ENCODE data around the gene MPEG1. TPM values are rescaled to one million over a fixed set of nuclear protein-coding genes. Genes with fewer than 3 reads are reported as not detected.
A peak's percentile ranks its signal among the peaks of the same experiment; 100 is the strongest.

Gene MPEG1
- total and polyA plus RNA-seq, 8 donors = 1.4 to 18.4 (median 5.3) TPM; not detected in 1

DNA sequence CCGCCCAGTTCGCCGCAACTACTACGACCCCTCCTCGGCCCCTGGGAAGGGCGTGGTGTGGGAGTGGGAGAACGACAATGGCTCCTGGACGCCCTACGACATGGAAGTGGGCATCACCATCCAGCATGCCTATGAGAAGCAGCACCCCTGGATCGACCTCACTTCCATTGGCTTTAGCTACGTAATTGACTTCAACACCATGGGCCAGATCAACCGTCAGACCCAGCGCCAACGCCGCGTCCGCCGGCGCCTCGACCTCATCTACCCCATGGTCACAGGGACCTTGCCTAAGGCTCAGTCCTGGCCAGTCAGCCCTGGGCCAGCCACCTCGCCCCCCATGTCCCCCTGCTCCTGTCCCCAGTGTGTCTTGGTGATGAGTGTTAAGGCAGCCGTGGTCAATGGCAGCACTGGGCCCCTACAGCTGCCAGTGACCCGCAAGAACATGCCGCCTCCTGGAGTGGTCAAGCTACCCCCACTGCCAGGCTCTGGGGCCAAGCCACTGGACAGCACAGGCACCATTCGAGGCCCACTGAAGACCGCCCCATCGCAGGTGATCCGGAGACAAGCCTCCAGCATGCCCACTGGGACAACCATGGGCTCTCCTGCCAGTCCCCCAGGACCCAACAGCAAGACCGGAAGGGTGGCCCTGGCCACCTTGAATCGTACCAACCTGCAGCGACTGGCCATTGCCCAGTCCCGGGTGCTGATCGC lies 30.8 kb downstream of the MPEG1 start:
- no peaks in the 10 kb centered on the region for H3K27me3 ChIP-seq
- no peak for DNase-seq
- TF ChIP-seq POLR2A (IDR thresholded peaks at IDR 0.05) (no peak), POLR2AphosphoS5 (IDR thresholded peaks at IDR 0.05) (no peak), EP300 (IDR thresholded peaks at IDR 0.05) (no peak)
- TF ChIP-seq, protein P1, sequence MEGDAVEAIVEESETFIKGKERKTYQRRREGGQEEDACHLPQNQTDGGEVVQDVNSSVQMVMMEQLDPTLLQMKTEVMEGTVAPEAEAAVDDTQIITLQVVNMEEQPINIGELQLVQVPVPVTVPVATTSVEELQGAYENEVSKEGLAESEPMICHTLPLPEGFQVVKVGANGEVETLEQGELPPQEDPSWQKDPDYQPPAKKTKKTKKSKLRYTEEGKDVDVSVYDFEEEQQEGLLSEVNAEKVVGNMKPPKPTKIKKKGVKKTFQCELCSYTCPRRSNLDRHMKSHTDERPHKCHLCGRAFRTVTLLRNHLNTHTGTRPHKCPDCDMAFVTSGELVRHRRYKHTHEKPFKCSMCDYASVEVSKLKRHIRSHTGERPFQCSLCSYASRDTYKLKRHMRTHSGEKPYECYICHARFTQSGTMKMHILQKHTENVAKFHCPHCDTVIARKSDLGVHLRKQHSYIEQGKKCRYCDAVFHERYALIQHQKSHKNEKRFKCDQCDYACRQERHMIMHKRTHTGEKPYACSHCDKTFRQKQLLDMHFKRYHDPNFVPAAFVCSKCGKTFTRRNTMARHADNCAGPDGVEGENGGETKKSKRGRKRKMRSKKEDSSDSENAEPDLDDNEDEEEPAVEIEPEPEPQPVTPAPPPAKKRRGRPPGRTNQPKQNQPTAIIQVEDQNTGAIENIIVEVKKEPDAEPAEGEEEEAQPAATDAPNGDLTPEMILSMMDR (IDR thresholded peaks at IDR 0.05) = no peak
- 92 to 95% (median 93%) methylated on average over 31 to 33 of the region's 33 CpGs for WGBS, 5 donors
- H3K4me1 ChIP-seq = peaks cover 35 to 59% (median 47%) of the 10 kb centered on the region in 4 donors
- H3K4me3 ChIP-seq = no peak overlapping the region
- no peaks in the 10 kb centered on the region for H3K9me3 ChIP-seq
- intact Hi-C loops (cut with DNase I; ENCODE audit: low total_unique reads) = no loop called here
- H3K36me3 ChIP-seq = peaks cover 7 to 26% (median 16%) of the 10 kb centered on the region in 4 donors
- peak overlapping the region in 3 of 5 donors; percentile 3 to 65 (median 5) for H3K27ac ChIP-seq

GRCh38 chr11:59180907-59181306 lies 31.8 kb downstream of the MPEG1 start:
- peaks cover 27 to 55% (median 45%) of the 10 kb centered on the region in 4 donors for H3K4me1 ChIP-seq
- no peaks in the 10 kb centered on the region for H3K9me3 ChIP-seq
- no peak overlapping the region for H3K4me3 ChIP-seq
- peak overlapping the region in 3 of 5 donors; percentile 4 to 65 (median 5) for H3K27ac ChIP-seq
- H3K27me3 ChIP-seq = no peaks in the 10 kb centered on the region
- no peak for TF ChIP-seq EP300 (IDR thresholded peaks at IDR 0.05)
- TF ChIP-seq POLR2A (IDR thresholded peaks at IDR 0.05) = no peak
- TF ChIP-seq POLR2AphosphoS5 (IDR thresholded peaks at IDR 0.05) = no peak
- TF ChIP-seq, protein P1 (IDR thresholded peaks at IDR 0.05) = no peak
- peaks cover 7 to 26% (median 16%) of the 10 kb centered on the region in 4 donors for H3K36me3 ChIP-seq
- peak in 1 of 2 donors; percentile 31 for DNase-seq
- intact Hi-C loops (cut with DNase I; ENCODE audit: low total_unique reads) = no loop called here
- WGBS, 5 donors = 50 to 69% (median 53%) methylated on average over 2 of the region's 2 CpGs

DNA sequence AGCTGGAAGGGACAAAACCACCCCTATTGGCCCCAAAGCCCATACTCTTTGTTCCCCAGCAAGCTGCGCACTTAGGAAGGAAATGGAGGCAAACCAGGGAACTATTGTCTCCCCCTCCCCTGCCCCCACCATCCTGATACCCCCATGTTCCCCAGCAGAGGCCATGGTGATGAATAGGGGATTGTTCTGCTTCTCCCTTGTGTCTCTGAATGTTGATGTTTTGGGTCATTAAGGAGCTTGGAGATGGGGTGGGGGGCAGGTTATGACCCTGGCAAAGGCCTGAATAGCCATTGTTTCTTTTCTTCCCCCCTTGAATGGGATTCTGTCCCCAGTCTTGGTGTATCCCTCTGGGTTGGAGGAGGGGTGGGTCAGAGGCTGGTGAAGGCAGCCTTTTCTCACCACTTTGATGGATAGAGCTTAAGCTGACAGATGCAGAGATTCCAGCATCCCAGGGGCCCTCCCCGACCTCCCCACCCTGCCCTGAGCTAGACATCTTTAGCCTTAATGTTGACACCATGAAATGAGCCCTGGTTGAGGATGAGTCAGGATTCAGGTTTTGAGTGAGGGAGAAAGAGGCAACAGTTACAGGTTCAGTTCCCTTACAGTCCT lies 32.5 kb downstream of the MPEG1 start:
- TF ChIP-seq POLR2AphosphoS5 (IDR thresholded peaks at IDR 0.05) = no peak
- TF ChIP-seq EP300 (IDR thresholded peaks at IDR 0.05) = no peak
- TF ChIP-seq, protein P1 (IDR thresholded peaks at IDR 0.05) = no peak
- no peak for DNase-seq
- no peak overlapping the region for H3K4me3 ChIP-seq
- no peaks in the 10 kb centered on the region for H3K9me3 ChIP-seq
- peak overlapping the region in 3 of 5 donors; percentile 4 to 65 (median 5) for H3K27ac ChIP-seq
- 71 to 95% (median 84%) methylated on average over 2 of the region's 2 CpGs for WGBS, 5 donors
- H3K36me3 ChIP-seq = peaks cover 7 to 26% (median 16%) of the 10 kb centered on the region in 4 donors
- intact Hi-C loops (cut with DNase I; ENCODE audit: low total_unique reads) = no loop called here
- peaks cover 25 to 55% (median 44%) of the 10 kb centered on the region in 4 donors for H3K4me1 ChIP-seq
- H3K27me3 ChIP-seq = no peaks in the 10 kb centered on the region

DNA sequence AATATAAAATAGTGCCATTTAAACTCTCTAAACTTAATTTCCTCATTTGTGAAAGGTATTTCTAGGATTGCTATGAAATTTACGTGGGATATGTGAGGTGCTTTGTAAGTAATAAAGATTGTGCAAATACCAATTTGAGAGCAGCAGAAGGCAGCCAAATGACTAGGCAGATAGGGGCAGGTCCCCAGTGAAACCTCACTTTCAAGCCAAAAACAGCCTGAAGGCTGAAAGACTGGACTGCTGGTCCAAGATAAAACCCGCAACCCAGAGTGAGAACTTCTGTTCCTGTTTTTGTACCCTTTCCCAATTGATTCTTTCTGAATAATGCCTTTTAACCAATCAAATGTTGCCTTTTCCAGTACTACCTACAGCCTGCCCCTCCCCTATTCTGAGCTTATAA lies 33.6 kb downstream of the MPEG1 start:
- no peaks in the 10 kb centered on the region for H3K27me3 ChIP-seq
- peaks cover 7 to 26% (median 16%) of the 10 kb centered on the region in 4 donors for H3K36me3 ChIP-seq
- 80 to 88% (median 86%) methylated on average over 2 of the region's 2 CpGs for WGBS, 5 donors
- intact Hi-C loops (cut with DNase I; ENCODE audit: low total_unique reads) = no loop called here
- H3K4me3 ChIP-seq = no peak overlapping the region
- no peak for DNase-seq
- H3K4me1 ChIP-seq = peaks cover 24 to 55% (median 45%) of the 10 kb centered on the region in 4 donors
- no peaks in the 10 kb centered on the region for H3K9me3 ChIP-seq
- TF ChIP-seq, protein P1 (IDR thresholded peaks at IDR 0.05) = no peak
- peak overlapping the region in 1 of 5 donors; percentile 92 for H3K27ac ChIP-seq
